Esophagus mucosa (tissue), 1 donor: ENCODE measurements around the gene C1orf50. TPM values are rescaled to one million over a fixed set of nuclear protein-coding genes. Genes with fewer than 3 reads are reported as not detected.
"Not testable (repeated sequence)": the region's sequence is repeated elsewhere in the genome, so short reads cannot be mapped to it uniquely, and the experiment has no call there.

ENCODE experiments used
- ATAC-seq: fragments of 200-7000 bp; cut with Tn5 transposase; one replicate; pipeline ENCODE4 v1.9.1; 2020
- total RNA-seq: library from RNA; stranded (reverse); gene quantifications from one replicate; pipeline ENCODE4 v1.2.4, GENCODE V29; 2023
- donor health status: DM: yes; HTN: yes; CAD: no.

C1orf50 gene
- total RNA-seq, 1 donor from 2014 or later: 6.1 TPM

GRCh38 chr1:42739753-42740700, 27.0 kb upstream of the C1orf50 start, which contains the start of gene CLDN19:
Gene CLDN19 (minus strand): TSS chr1:42740236. CDS start chr1:42740063, 173 bp downstream.
- ATAC-seq: no peak

- no peak for ATAC-seq
Observed at GRCh38 chr1:42740851-42741580, 26.0 kb upstream of the C1orf50 start.

- ATAC-seq: no peak
Observed at GRCh38 chr1:42741706-42742105, 25.3 kb upstream of the C1orf50 start.

GRCh38 chr1:42742141-42742540, 24.9 kb upstream of the C1orf50 start:
- ATAC-seq: no peak

GRCh38 chr1:42742617-42743316, 24.3 kb upstream of the C1orf50 start:
- no peak for ATAC-seq

GRCh38 chr1:42743317-42744147, 23.5 kb upstream of the C1orf50 start:
- peak; percentile 66 for ATAC-seq

- no peak for ATAC-seq
Observed at GRCh38 chr1:42744148-42744413, 23.0 kb upstream of the C1orf50 start.

- peak; percentile 75 for ATAC-seq
Observed at GRCh38 chr1:42745851-42746250, 21.2 kb upstream of the C1orf50 start.

GRCh38 chr1:42746436-42747105, 20.5 kb upstream of the C1orf50 start:
- no peak for ATAC-seq

GRCh38 chr1:42747125-42747524, 19.9 kb upstream of the C1orf50 start:
- no peak for ATAC-seq

- ATAC-seq: no peak
Observed at GRCh38 chr1:42748021-42748420, 19.0 kb upstream of the C1orf50 start.

- ATAC-seq: no peak
Observed at GRCh38 chr1:42748461-42749410, 18.3 kb upstream of the C1orf50 start.

GRCh38 chr1:42750041-42750440, 17.0 kb upstream of the C1orf50 start:
- no peak for ATAC-seq

- not testable (repeated sequence) for ATAC-seq
Observed at GRCh38 chr1:42751511-42752070, 15.5 kb upstream of the C1orf50 start.

GRCh38 chr1:42752284-42752683, 14.8 kb upstream of the C1orf50 start:
- ATAC-seq: no peak

- ATAC-seq: no peak
Observed at GRCh38 chr1:42753070-42753469, 14.0 kb upstream of the C1orf50 start.

- ATAC-seq: peak; percentile 49
Observed at GRCh38 chr1:42756956-42757891, 9.8 kb upstream of the C1orf50 start.

- no peak for ATAC-seq
Observed at GRCh38 chr1:42757892-42758275, 9.2 kb upstream of the C1orf50 start.

- no peak for ATAC-seq
Observed at GRCh38 chr1:42758641-42759040, 8.4 kb upstream of the C1orf50 start.
